ENCODE data around the gene PAQR3. TPM values are rescaled to one million over a fixed set of nuclear protein-coding genes. Genes with fewer than 3 reads are reported as not detected.

Gene PAQR3, protein sequence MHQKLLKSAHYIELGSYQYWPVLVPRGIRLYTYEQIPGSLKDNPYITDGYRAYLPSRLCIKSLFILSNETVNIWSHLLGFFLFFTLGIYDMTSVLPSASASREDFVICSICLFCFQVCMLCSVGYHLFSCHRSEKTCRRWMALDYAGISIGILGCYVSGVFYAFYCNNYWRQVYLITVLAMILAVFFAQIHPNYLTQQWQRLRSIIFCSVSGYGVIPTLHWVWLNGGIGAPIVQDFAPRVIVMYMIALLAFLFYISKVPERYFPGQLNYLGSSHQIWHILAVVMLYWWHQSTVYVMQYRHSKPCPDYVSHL
- 11.0 and 13.3 TPM in 2 replicates for total RNA-seq

DNA sequence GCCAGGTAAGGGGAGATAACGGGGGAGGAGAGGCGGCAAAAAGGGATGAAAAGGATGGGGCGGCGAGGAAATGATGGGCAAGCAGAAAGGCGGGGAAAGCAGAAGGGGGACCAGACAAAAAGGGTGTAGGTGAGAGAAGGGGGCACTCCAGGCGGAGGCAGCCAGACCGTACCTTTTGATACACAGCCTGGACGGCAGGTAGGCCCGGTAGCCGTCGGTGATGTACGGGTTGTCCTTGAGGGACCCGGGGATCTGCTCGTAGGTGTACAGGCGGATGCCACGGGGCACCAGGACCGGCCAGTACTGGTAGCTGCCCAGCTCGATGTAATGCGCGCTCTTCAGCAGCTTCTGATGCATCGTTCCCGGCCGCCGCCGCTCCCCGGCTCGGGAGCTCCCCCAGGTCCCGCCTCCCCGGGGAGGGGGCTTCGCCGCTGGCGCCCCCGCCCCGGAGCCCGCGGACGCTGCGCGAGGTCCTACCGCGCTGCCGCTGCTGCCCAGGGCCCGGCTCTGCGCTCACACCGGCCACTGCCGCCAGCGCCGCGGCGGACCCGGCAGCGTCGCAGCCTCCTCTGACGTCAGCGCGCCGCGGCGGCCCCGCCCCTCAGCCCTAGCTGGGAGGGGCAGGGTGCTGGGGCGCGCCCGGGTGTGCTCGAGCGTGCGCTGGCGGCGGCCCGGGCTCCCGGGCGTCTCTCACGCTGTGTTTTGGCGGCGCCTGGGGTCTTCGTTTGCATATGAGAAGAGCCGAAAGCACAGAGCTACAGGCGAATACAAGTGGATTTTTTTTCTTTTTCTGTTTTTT is at the start of gene PAQR3:
Gene PAQR3, minus strand, starts transcription at position 571 of the 799 bp plus-strand sequence. Its CDS starts 214 bp downstream, at position 357.

Other genes starting within 250 kb of the PAQR3 start
- 27.7 and 29.0 TPM in 2 replicates for gene BMP2K, start 163.1 kb downstream of the PAQR3 start, total RNA-seq

Measured in aortic smooth muscle cell (primary cell).